HepG2 (cell line): ENCODE data around the gene KMT2A. TPM values are rescaled to one million over a fixed set of nuclear protein-coding genes. Genes with fewer than 3 reads are reported as not detected.

Experiments used
- ATRX ChIP-seq: sonication (generic); formaldehyde crosslinking; IDR thresholded peaks from 2 replicates; pipeline ENCODE4 v1.4.0; 2020; ENCODE audit warnings: missing genetic modification reagents, borderline replicate concordance
- CHCHD3 ChIP-seq: sonication (generic); formaldehyde crosslinking; IDR thresholded peaks from 2 replicates; pipeline ENCODE4 v1.8.0; 2022; ENCODE audit warnings: mild to moderate bottlenecking, missing genetic modification reagents, moderate library complexity
- GFI1 ChIP-seq: sonication (generic); formaldehyde crosslinking; IDR thresholded peaks from 2 replicates; pipeline ENCODE4 v1.5.0; 2020; ENCODE audit warnings: missing genetic modification reagents, mild to moderate bottlenecking, borderline replicate concordance
- HOXA3 ChIP-seq: sonication (generic); formaldehyde crosslinking; IDR thresholded peaks from 2 replicates; pipeline ENCODE4 v1.5.0; 2020; ENCODE audit warnings: missing genetic modification reagents
- MED8 ChIP-seq: sonication (generic); formaldehyde crosslinking; IDR thresholded peaks from 2 replicates; pipeline ENCODE4 v1.8.1; 2023; ENCODE audit warnings: mild to moderate bottlenecking, missing genetic modification reagents; ENCODE audit not compliant: insufficient replicate concordance
- MTA1 ChIP-seq: sonication (generic); formaldehyde crosslinking; IDR thresholded peaks from 2 replicates; pipeline ENCODE4 v1.4.0; 2020; ENCODE audit warnings: missing genetic modification reagents, mild to moderate bottlenecking, borderline replicate concordance
- MTF1 ChIP-seq: sonication (generic); formaldehyde crosslinking; IDR thresholded peaks from 2 replicates; pipeline ENCODE4 v1.5.0; 2020; ENCODE audit warnings: missing genetic modification reagents
- MTF2 ChIP-seq: sonication (generic); formaldehyde crosslinking; IDR thresholded peaks from 2 replicates; pipeline ENCODE4 v1.5.0; 2020; ENCODE audit warnings: missing genetic modification reagents, borderline replicate concordance
- NONO ChIP-seq, 2 experiments: fragments of 450-650 bp in 1 of 2; sonication (generic) in 1 of 2; formaldehyde crosslinking in 1 of 2; IDR thresholded peaks in 1 of 2; conservative IDR thresholded peaks in 1 of 2; 2 replicates each; pipeline versions ENCODE4 v1.6.1 to v1.8.0; 2017 to 2022; ENCODE audit warnings: mild to moderate bottlenecking in 1 of 2, missing genetic modification reagents in 1 of 2, moderate library complexity in 1 of 2
- RBAK ChIP-seq: sonication (generic); formaldehyde crosslinking; IDR thresholded peaks from 2 replicates; pipeline ENCODE4 v1.5.1; 2020; ENCODE audit warnings: mild to moderate bottlenecking, missing genetic modification reagents
- SRY ChIP-seq: sonication (generic); formaldehyde crosslinking; IDR thresholded peaks from 2 replicates; pipeline ENCODE4 v1.8.0; 2022; ENCODE audit warnings: mild to moderate bottlenecking, missing genetic modification reagents
- TRIM24 ChIP-seq: sonication (generic); formaldehyde crosslinking; IDR thresholded peaks from 2 replicates; pipeline ENCODE4 v1.8.0; 2022; ENCODE audit warnings: mild to moderate bottlenecking, missing genetic modification reagents
- ZNF101 ChIP-seq: sonication (generic); formaldehyde crosslinking; IDR thresholded peaks from 2 replicates; pipeline ENCODE4 v1.4.0; 2020; ENCODE audit warnings: mild to moderate bottlenecking, low read depth, missing genetic modification reagents, borderline replicate concordance
- ZNF234 ChIP-seq: sonication (generic); formaldehyde crosslinking; conservative IDR thresholded peaks from 2 replicates; pipeline ENCODE4 v1.5.1; 2020; ENCODE audit warnings: mild to moderate bottlenecking, missing genetic modification reagents
- ZNF274 ChIP-seq: sonication (generic); formaldehyde crosslinking; IDR thresholded peaks from 2 replicates; pipeline ENCODE4 v1.5.1; 2020; ENCODE audit warnings: mild to moderate bottlenecking, missing genetic modification reagents
- ZNF296 ChIP-seq: sonication (generic); formaldehyde crosslinking; conservative IDR thresholded peaks from 2 replicates; pipeline ENCODE4 v1.5.0; 2020; ENCODE audit warnings: mild to moderate bottlenecking, missing genetic modification reagents
- ZNF331 ChIP-seq: sonication (generic); formaldehyde crosslinking; IDR thresholded peaks from 2 replicates; pipeline ENCODE4 v1.4.0; 2020; ENCODE audit warnings: missing genetic modification reagents
- ZNF567 ChIP-seq: sonication (generic); formaldehyde crosslinking; IDR thresholded peaks from 2 replicates; pipeline ENCODE4 v1.8.1; 2023; ENCODE audit warnings: mild to moderate bottlenecking, missing genetic modification reagents, borderline replicate concordance
- ZNF605 ChIP-seq: sonication (generic); formaldehyde crosslinking; IDR thresholded peaks from 2 replicates; pipeline ENCODE4 v1.8.0; 2022; ENCODE audit warnings: mild to moderate bottlenecking, missing genetic modification reagents
- ZNF724P ChIP-seq: sonication (generic); formaldehyde crosslinking; IDR thresholded peaks from 2 replicates; pipeline ENCODE4 v1.8.0; 2022; ENCODE audit warnings: missing genetic modification reagents, borderline replicate concordance
- polyA plus RNA-seq, 8 experiments: library from polyadenylated mRNA; depleted of rRNA in 3 of 8; stranded (reverse) in 7 of 8; unstranded in 1 of 8; fragments of >200 nt; fragmentation: Illumina TruSeq in 4 of 8; extraction: Trizol in 4 of 8; gene quantifications; 2 replicates each; pipeline versions ENCODE4 v1.2.1 to v1.2.3, GENCODE V29; 2011 to 2016; ENCODE audit warnings: low read depth in 4 of 8, missing spikeins in 1 of 8, mixed read lengths in 1 of 8; ENCODE audit not compliant: insufficient read depth in 1 of 8
- total RNA-seq, 5 experiments: library from RNA; depleted of rRNA; stranded (reverse); fragments of >200 nt; fragmentation: Illumina TruSeq; extraction: Trizol; gene quantifications; 2 replicates each; pipeline ENCODE4 v1.2.3, GENCODE V29; 2016; ENCODE audit warnings: low read depth in 1 of 5
- TF ChIP-seq, protein P1 (sequence below): sonication (generic); formaldehyde crosslinking; IDR thresholded peaks from 2 replicates; pipeline ENCODE4 v1.4.0; 2020; ENCODE audit warnings: mild to moderate bottlenecking, missing genetic modification reagents
- TF ChIP-seq, protein P2 (sequence below): sonication (generic); formaldehyde crosslinking; IDR thresholded peaks from 2 replicates; pipeline ENCODE4 v1.4.0; 2020; ENCODE audit warnings: missing genetic modification reagents, borderline replicate concordance
- TF ChIP-seq, protein P3 (sequence below): sonication (generic); formaldehyde crosslinking; IDR thresholded peaks from 2 replicates; pipeline ENCODE4 v1.5.1; 2020; ENCODE audit warnings: mild to moderate bottlenecking, moderate library complexity, missing genetic modification reagents

KMT2A gene
- total and polyA plus RNA-seq, 2 of the 13 experiments (the other 11 are each of a cell fraction or from before 2014, with no cell fraction given): 12.4 to 20.0 TPM

DNA sequence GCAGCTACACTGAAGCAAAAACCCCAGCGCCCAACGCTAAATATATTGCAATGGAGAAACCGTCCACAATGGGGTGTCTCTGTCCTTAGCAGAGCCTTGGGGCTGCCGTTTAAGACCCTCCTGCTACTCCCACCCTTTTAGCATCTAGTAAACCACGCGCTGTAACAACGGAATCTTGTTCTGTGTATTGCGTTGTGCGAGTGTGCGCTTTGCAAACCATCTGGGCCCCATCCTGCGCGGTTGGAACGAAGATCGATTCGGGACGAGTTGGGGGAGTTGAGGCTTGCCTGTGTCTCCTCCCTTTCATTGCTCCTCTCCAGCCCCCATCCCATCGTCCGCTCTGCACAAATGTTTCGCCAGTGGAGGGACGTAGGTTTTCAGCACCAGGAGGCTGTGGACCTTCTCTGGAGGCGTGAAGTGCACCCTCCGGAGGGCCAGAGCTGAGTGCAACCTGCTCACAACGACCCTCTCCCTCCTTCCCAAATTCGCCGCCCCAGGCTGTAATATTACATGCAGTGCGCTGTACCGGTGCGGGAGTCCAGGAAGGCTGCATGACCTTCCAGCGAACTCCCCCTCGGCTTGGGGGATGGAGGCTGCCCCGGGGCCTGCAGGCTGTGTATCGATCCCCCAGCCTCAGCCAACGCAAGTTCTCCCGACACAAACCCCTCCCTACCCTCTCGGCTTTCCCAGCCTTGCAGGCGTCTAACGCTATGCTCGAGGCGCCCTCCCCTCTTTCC is 1.6 kb upstream of the KMT2A start (continued):
- TF ChIP-seq ZNF296 (CRISPR knock-in tag): 0 out of 2 replicates have a peak, but pooled peaks have one; percentile 60
- TF ChIP-seq ZNF101: no peak
- peak; percentile 22; the same call in 1 of the 2 replicates for TF ChIP-seq ZNF274
- TF ChIP-seq NONO (IDR thresholded peaks at IDR 0.05): no peak
- TF ChIP-seq NONO (CRISPR knock-in tag; conservative IDR thresholded peaks at IDR 0.05): 0 out of 2 replicates have a peak, but pooled peaks have one; percentile 37
- 0 out of 2 replicates have a peak, but pooled peaks have one; percentile 54 for TF ChIP-seq ZNF567 (CRISPR knock-in tag)
- no peak for TF ChIP-seq MTF1 (CRISPR knock-in tag)
- TF ChIP-seq ZNF605 (CRISPR knock-in tag): peak; percentile 69; the same call in 1 of the 2 replicates
- TF ChIP-seq, protein P1, sequence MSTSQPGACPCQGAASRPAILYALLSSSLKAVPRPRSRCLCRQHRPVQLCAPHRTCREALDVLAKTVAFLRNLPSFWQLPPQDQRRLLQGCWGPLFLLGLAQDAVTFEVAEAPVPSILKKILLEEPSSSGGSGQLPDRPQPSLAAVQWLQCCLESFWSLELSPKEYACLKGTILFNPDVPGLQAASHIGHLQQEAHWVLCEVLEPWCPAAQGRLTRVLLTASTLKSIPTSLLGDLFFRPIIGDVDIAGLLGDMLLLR (CRISPR knock-in tag): no peak
- peak; percentile 23; the same call in 1 of the 2 replicates for TF ChIP-seq SRY
- TF ChIP-seq MTA1: peak; percentile 65; the same call in 1 of the 2 replicates
- 0 out of 2 replicates have a peak, but pooled peaks have one; percentile 15 for TF ChIP-seq ZNF331 (CRISPR knock-in tag)
- no peak for TF ChIP-seq TRIM24 (CRISPR knock-in tag)
- peak; percentile 23; the same call in 1 of the 2 replicates for TF ChIP-seq HOXA3 (CRISPR knock-in tag)
- TF ChIP-seq GFI1 (CRISPR knock-in tag): no peak
- no peak; the same call in 1 of the 2 replicates for TF ChIP-seq RBAK
- TF ChIP-seq CHCHD3 (CRISPR knock-in tag): no peak
- TF ChIP-seq ATRX (CRISPR knock-in tag): no peak
- TF ChIP-seq, protein P2, sequence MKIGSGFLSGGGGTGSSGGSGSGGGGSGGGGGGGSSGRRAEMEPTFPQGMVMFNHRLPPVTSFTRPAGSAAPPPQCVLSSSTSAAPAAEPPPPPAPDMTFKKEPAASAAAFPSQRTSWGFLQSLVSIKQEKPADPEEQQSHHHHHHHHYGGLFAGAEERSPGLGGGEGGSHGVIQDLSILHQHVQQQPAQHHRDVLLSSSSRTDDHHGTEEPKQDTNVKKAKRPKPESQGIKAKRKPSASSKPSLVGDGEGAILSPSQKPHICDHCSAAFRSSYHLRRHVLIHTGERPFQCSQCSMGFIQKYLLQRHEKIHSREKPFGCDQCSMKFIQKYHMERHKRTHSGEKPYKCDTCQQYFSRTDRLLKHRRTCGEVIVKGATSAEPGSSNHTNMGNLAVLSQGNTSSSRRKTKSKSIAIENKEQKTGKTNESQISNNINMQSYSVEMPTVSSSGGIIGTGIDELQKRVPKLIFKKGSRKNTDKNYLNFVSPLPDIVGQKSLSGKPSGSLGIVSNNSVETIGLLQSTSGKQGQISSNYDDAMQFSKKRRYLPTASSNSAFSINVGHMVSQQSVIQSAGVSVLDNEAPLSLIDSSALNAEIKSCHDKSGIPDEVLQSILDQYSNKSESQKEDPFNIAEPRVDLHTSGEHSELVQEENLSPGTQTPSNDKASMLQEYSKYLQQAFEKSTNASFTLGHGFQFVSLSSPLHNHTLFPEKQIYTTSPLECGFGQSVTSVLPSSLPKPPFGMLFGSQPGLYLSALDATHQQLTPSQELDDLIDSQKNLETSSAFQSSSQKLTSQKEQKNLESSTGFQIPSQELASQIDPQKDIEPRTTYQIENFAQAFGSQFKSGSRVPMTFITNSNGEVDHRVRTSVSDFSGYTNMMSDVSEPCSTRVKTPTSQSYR (CRISPR knock-in tag): 0 out of 2 replicates have a peak, but pooled peaks have one; percentile 11
- no peak for TF ChIP-seq MED8 (CRISPR knock-in tag)
- TF ChIP-seq, protein P3, sequence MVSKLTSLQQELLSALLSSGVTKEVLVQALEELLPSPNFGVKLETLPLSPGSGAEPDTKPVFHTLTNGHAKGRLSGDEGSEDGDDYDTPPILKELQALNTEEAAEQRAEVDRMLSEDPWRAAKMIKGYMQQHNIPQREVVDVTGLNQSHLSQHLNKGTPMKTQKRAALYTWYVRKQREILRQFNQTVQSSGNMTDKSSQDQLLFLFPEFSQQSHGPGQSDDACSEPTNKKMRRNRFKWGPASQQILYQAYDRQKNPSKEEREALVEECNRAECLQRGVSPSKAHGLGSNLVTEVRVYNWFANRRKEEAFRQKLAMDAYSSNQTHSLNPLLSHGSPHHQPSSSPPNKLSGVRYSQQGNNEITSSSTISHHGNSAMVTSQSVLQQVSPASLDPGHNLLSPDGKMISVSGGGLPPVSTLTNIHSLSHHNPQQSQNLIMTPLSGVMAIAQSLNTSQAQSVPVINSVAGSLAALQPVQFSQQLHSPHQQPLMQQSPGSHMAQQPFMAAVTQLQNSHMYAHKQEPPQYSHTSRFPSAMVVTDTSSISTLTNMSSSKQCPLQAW: no peak; the same call in 1 of the 2 replicates
- 0 out of 2 replicates have a peak, but pooled peaks have one; percentile 58 for TF ChIP-seq ZNF234 (CRISPR knock-in tag)
- 0 out of 2 replicates have a peak, but pooled peaks have one; percentile 43 for TF ChIP-seq ZNF724P (CRISPR knock-in tag)
- TF ChIP-seq MTF2 (CRISPR knock-in tag): no peak
